KG1 (cell line): Measurements from ENCODE around the gene RRAS2.
"Not testable (repeated sequence)": the region's sequence is repeated elsewhere in the genome, so short reads cannot be mapped to it uniquely, and the experiment has no call there.

ENCODE experiments used
- DNase-seq: peaks from one replicate; lab custom pipeline; 2025; lab: John Stamatoyannopoulos, UW

The RRAS2 gene

DNA sequence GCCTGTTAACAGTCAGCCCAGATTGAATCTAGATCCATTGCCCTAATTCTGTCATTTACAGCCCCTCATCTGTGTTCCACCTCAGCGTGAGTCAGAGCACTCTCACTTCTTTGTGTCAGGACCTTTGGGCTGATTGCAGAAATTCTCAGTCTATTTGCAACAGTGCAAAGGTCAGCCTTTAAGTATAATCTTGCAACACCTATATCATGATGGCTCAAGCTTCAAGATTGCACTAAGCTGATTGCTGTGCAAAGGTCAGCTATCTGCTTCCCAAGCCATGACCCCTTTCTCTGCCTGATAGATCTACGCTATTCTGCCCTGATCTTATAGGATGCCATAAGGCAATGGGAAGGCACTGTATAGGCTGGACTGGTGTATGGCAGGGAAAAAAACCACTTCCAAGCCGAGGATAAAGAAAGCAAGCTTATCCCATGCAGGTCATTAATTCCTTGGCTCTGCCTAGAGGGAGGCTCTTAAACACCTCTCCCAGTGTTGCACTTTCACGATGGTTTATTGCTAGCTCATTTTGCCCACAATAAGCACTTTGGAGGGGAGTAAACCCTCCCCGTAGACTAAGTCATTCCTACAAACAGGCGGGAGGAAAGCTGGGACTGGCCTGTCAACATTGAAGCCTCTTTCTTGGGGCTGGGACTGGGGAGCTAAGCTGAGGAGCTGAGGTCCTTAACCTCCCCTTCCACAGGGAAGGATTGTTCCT lies 100.6 kb downstream of the RRAS2 start:
- DNase-seq: no peak

DNA sequence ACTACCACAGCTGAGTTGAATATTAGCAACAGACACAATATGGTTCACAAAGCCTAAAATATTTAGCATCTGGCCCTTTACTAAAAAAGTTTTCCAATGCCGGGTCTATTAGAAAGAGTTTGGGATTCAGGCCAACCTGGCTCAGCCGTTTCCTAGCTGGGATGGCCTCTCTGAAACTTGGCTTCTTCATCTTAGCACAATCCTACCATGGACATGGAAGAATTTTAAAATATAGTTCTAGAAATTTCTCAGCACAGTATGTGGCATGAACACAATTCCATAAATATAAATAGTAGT lies 103.8 kb downstream of the RRAS2 start:
- DNase-seq: no peak

DNA sequence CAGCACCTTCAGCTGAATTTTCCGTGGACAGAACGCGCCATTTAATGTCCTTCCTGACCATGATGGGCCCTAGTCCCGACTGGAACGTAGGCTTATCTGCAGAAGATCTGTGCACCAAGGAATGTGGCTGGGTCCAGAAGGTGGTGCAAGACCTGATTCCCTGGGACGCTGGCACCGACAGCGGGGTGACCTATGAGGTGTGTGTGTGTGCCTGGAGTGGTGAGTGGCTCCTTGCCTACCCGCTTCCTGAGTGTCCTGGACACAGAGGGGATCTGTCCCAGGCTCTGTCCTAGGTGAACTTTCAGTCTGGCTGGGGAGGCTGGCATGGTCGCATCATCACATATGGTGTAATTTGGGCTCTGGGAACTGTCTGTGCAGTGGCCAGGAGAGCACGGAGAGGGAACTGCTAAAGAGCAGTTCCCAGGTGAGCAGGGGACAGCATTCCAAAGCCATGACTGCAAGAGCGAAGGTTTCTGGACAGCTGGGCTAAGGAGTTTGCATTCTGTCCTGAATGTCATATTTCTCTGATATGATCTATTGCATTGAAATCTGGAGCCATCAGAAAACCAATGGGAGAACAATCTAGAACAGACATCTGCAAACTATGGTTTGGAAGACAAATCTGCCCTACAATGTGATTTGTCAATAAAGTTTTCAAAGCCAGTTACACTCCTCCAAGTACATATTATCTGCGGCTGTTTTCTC lies 104.3 kb downstream of the RRAS2 start:
- DNase-seq: no peak

DNA sequence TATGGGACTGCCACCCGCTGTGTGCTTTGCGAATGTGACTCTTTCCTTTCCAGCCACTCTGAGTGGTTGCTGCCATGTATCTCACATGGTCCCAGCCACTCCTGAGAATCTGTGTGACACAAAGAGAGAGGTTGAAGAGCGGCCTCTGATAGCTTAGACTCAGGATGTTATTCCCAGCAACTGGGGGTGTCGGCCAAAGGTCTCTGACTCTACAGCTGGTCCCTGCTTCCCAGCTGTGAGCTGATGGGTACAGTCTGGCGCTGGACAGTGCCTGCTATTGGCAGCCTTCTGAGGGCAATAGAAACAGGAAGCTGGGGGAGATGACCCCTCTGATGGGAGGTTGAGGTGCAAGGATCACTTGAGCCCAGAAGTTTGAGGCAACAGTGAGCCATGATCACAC lies 105.1 kb downstream of the RRAS2 start:
- DNase-seq: no peak

DNA sequence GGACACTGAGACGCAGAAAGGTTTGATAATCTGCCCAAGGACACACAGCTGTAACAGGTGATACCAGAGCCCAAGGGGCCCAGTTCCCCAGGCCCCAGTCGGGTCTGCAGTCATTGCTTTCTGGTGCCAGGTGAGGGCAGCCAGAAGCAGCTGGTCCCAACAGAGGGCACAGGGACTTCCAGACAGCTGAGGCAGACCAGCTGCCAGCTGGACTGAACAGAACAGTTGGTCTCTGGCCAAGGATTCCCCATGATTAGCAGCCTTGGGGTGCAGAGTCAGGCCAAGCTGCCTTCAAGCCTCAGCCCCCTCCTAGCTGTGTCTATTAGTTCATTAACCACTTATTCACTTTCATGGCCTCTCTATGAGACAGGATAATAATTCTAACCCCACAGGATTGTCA lies 105.6 kb downstream of the RRAS2 start:
- no peak for DNase-seq

DNA sequence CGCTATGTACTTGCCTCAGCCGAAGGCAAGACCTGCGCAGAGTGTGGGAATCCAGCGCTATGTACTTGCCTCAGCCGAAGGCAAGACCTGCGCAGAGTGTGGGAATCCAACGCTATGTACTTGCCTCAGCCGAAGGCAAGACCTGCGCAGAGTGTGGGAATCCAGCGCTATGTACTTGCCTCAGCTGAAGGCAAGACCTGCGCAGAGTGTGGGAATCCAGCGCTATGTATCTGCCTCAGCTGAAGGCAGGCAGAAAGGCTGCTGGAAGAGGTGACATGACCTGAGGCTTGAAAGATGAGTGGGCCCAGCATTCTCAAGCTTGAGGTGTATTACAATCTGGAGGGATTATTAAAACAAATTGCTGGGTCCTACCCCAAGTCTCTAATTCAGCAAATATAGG lies 106.5 kb downstream of the RRAS2 start:
- DNase-seq: not testable (repeated sequence)

DNA sequence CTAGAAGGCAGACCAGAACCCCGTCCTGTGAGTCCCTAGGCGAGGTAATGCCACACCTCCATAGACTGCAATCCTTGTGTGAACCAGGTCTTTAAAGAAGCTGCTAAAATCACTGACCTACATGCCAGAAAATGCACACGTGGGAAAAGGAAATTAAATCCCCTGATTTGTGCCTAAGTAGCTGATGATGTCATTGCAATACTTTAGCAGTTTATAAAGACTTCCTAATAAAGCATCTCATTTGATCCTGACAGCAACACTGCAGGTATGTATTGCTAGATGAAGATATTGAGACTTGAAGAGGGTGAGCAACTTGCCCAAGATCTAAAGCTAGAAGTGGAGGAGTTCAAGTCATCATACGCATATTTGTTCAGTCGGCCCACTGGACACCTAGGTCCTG lies 107.2 kb downstream of the RRAS2 start:
- no peak for DNase-seq

DNA sequence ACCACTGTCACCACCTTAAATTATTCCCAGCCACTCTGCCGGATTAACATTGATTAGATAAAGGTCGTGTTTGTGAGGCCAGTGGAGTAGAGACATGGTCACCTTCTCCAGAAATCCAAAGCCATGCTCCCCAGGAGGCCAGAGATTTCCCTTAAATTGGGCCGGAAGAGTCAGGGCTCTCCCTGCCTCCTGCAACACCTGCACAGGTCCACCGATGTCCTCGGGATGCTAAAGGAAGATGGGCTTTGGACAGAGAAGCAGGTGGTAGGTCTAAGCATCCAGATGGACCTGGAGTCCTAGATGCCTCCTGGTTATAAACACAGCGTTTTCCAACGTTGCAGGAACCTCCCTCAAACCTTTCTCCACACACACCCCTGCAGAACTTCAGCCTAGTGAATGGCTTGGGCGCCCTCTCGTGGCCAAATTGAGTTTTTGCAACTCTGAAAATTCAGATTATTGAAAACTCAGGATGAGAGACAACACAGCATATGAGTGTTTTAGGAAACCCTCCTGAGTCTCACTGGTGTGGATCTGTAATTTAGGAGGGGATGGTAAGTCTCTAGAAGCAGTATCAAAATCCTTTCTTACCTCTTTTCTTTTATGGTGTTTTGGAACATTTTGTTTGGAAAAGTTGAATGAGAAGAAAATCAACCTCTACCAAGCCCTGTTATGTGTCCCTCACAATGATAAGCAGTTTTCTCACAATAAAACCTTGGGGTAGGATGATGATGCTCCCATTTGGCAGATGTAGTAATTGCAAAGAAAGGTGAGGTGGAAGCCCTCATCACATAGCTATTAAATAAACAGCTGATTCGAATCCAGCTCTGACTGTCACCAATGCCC lies 109.6 kb downstream of the RRAS2 start:
- no peak for DNase-seq

DNA sequence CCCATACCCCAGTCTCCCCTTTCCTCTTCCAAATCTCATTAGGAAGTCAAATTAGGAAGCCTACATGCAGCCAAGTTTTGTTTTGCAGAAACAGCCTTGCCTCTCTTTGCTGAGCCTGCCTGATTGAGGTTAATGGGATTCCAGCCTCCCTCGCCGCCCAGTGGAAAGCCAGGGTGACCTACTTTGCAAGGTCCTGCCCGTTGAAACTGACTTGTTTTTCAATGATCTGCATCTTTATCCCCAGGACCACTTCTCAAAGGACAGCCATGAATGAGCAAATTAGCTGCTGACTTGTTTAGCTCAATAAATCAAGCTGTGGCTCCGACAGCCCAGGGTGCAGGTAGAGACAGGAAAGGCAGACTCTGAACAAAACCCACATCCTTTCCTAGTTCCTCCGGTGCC lies 110.4 kb downstream of the RRAS2 start:
- no peak for DNase-seq

DNA sequence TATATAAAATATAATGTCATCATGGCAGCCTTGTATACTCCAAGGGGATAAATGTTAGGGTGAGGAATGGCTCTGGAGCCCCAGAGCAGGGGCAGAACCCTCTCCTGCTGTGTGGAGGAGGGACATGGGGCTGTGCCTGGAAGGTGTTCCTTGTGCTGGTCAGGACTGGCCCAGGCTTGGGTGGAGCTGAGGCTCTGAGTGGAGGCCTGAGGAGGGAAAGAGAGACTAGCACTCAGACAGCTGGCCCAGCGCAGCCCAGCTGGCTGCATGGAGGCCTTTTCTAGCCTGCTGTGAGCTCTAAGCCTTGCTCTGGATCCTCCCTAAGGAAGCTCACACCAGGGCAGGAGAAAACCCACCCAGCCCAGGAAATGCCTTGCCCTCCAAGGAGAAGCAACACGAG lies 113.5 kb downstream of the RRAS2 start:
- DNase-seq: no peak

DNA sequence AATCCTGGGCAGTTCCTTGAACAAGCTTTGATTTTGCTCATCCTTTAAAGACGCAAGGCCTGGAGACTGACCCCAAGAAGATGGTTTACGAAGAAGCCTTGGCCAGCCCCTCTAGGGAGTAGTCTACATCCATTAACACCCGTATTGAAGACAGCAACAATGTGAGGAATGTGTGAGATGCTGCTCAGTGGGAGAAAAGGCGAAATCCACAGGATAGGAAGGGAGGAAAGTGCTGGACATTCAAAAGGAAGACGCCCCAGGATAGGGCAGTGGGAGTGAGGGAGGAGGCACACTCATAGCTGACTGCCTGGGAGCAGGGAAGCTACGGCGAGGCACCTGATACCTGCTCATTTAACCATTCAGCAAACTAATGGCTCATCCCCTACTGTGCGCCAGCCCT lies 114.1 kb downstream of the RRAS2 start:
- no peak for DNase-seq

DNA sequence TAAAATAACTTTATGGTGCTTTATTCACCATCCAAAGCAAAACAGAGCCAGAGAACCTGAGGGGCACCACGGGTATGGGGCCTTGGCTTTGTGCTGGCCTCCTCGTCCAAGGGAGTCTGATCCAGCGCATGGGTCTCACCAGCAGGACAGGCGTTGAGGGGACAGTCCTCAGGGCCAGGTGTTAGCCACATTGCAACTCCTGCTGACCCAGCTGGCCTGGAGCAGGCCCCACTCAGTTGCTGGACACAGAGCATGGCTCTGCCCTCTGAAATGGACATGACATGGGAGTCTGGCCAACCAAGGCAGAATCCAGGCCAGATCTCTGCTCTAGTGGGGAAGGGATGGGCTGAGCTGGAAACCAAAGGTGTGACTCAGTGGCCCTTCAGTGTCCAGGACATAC lies 116.2 kb downstream of the RRAS2 start:
- DNase-seq: no peak

DNA sequence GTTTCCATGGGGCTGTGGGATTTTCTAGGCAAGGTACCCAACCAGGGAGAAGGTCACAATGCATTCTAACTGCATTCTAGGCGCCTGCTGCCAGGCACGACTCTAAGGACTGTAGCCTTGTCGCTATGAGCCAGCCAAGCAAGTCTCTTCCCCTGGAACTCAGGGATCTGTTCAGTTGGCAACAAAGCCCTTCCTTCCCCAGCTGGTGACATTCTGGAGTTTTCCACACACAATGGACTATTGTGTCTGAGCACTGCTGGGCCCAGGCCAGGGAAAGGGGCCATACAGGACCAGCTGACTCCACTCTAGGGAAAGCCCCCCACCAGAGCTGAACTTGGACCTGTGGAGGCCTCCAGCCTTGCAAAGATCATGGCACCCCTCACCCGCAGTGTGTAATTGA lies 116.8 kb downstream of the RRAS2 start:
- no peak for DNase-seq

DNA sequence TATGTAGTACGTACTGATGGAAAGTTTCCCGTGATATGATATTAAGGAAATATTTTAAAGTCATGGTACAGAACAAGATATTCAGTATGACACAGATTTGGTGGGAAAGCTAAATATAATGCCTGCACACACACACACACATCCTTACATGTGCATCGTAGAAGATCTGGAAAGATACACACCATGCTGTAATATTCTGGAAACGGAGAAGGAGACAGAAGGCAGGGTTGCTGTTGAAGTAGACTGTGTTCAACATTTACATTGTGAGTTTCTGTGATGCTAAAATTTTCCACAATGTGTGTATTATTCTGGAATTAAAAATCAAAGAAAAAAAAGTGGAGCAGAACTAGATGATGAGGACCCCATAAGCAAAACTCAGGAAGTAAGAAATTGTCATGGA lies 118.0 kb downstream of the RRAS2 start:
- DNase-seq: no peak

DNA sequence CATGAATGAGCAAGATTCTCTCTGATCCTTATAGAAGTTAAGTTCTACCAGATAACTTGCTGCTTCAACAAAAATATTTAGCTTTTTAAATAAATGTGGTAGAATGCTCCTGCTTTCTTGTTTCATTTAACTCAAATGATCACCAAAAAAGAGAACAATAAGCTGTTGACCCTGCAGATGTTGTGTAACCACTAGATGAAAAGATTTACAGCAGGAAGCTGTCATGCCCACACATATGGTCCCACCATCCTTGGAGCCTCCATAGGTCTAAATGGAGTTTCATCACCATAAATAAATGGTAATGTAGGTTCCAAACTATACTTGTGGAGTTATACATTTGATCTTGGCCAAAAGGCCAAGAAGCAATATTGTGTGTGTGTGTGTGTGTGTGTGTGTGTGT lies 118.8 kb downstream of the RRAS2 start:
- DNase-seq: no peak

DNA sequence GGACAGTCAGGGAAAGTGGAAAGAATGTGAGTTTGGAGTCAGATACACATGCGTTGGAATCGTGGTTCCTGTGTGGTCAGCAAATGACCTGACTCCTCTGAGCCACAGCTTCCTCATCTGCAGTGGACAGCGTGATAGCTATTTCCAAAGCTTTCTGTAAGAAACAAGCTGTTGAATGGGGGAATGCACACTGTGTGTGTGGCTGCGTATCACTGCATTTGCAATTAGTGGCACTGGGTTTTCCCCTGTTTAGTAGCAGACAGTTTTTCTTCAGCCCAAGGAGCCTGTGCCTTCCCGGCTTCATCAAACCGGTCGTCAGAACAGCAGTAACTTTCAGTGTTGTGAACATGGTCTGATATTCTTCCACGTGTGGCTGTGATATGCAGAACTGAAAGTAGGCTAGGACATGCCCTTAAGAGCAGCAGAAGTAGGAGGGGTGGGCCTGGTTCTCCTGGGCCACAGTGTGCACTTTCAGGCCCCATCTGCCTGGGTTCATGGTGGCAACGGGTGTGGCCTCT lies 121.5 kb downstream of the RRAS2 start:
- no peak for DNase-seq

DNA sequence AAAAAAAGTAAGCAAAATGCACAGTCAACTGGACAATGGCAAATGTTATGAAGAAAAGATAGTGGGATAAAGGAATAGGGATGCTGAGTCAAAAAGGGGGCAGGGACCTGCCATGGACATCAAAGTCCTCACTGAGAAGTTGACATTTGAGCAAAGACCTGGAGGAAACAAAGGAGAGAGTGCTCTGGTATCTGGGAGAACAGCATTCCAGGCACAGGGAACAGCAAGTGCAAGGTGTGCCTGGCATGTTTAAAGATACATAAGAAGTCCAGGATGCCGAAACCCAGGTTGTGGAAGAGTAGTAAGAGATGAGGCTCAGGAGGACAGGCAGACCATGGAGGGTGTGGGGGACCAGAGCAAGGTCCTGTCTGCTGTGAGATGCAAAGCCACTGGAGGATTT lies 123.3 kb downstream of the RRAS2 start:
- no peak for DNase-seq

DNA sequence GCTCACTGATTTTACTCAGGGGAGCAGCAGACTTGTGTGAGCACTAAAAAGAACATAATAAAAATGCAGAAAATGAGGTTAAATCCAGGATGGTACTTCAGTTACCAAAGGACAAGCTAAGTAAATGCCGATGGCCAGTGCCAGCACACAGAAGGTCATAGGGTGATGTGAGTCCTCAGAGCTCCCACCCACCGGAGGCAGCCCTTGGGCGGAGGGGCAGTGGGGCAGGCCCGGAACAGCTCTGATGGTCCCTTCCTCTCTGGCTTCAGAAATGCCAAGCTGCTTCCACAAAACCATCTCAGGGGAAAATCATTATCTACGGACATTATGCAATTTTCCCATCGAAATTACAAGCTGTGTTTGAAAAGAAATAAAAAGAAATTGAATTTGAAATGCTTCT lies 124.5 kb downstream of the RRAS2 start:
- no peak for DNase-seq

DNA sequence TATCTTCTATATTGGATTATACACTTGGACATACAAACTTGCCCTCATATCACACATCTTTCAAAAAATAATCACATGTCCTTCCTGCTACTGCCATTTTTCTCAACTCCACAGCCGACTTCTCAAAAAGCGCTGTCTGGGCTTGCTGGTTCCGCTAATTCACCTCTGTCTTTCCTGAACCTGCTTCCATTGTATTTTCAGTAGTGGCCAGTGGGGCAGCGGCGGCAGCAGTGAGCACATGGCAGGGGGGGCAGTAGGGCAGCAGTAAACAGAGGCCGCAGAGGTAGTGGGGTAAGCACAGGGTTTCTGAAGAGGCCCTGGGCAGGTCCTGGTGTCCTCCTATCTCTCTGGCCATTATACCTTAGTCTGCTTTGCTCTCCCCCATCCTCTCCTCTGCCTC lies 126.3 kb downstream of the RRAS2 start:
- no peak for DNase-seq

DNA sequence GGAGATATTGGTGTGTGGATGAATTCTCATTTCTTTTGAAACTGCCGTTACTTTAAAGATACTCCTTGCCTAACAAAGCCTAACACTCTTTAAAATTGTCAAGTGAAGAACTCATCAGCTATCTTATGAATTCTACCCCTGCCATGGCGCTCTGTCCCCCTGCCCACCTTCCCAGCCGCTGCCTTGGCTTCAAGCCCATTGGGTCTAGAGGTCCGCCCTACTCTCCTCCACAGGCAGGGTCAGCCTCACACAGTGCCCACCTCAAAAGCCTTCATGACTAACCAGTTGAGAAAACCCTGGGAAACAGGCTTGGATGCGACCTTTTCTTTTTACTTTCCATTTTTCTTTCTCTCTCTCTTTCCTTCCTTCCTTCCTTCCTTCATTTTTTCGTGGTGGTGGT lies 128.6 kb downstream of the RRAS2 start:
- no peak for DNase-seq

DNA sequence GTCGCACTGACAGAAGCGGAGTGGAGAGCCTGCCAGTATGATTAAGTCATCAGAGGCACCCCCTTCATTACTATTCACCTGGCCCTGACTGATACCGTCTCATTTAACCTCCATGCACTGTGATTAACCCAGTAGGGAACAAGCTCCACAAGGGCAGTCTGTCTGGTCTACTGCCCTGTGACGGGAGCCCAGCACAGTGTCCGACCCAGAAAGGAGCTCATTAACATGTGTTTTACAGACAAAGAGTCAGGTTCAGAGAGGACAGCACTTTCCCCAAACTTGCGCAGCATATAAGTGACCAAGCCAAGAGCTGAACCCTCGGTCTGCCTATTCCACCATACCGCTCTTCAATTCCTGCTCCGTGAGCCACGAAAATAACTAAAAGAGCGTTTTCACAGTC lies 129.5 kb downstream of the RRAS2 start:
- DNase-seq: no peak

DNA sequence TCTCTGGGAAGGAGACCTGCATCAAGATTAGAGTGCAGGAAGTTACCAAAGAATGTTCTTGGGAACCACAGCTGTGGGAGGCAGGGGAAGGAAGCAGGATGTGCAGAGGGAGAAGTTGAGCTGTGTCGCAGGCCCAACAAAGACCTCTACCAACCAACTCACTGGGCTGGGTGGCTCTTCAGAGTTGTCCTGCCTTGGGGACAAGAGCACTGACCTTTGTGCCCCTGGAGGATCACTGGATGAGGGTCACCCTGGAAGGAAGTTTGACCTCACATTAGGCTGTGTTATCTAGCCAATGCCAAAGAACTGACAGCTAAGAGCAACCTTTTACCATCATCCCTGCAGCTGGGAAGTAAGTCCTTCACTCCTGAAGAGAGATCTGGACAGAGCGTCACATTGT lies 130.6 kb downstream of the RRAS2 start:
- no peak for DNase-seq
